ENCODE measurements around the gene TXNL4A.

- TF ChIP-seq CTCF (conservative IDR thresholded peaks at IDR 0.05 in 1 of 2, IDR thresholded peaks at IDR 0.05 in 1 of 2; ENCODE audit: extremely low read depth in 1 of 2, insufficient read depth in 1 of 2, low read depth in 1 of 2, low read length in 2 of 2) (no peak), EZH2 (IDR thresholded peaks at IDR 0.05; ENCODE audit: borderline replicate concordance, low read length) (no peak)
Measured at GRCh38 chr18:79961527-79962291, 26.7 kb downstream of the TXNL4A start.

All from mammary epithelial cell (primary cell).